Glutamatergic neuron (in vitro differentiated cells): ENCODE data around the gene OR7C2. TPM values are rescaled to one million over a fixed set of nuclear protein-coding genes. Genes with fewer than 3 reads are reported as not detected.

Source experiments
- DNase-seq: peaks from one replicate; pipeline ENCODE4 v3.0.0; 2022
- H3K27ac Mint-ChIP-seq: one replicate; pipeline ENCODE4 v1.8.0; 2020; ENCODE audit warnings: mild to moderate bottlenecking, mixed read lengths, inconsistent platforms; ENCODE audit not compliant: unreplicated experiment
- H3K27me3 Mint-ChIP-seq: one replicate; pipeline ENCODE4 v1.8.0; 2020; ENCODE audit warnings: mild to moderate bottlenecking, moderate library complexity, mixed read lengths, inconsistent platforms; ENCODE audit not compliant: unreplicated experiment
- H3K36me3 Mint-ChIP-seq: one replicate; pipeline ENCODE4 v1.8.0; 2020; ENCODE audit warnings: mild to moderate bottlenecking, mixed read lengths, inconsistent platforms; ENCODE audit not compliant: unreplicated experiment
- H3K4me1 Mint-ChIP-seq: one replicate; pipeline ENCODE4 v1.8.0; 2020; ENCODE audit warnings: mild to moderate bottlenecking, low read depth, mixed read lengths, inconsistent platforms; ENCODE audit not compliant: unreplicated experiment
- H3K4me3 Mint-ChIP-seq: one replicate; pipeline ENCODE4 v1.8.0; 2020; ENCODE audit warnings: mild to moderate bottlenecking, mixed read lengths, inconsistent platforms; ENCODE audit not compliant: unreplicated experiment
- H3K9me3 Mint-ChIP-seq: one replicate; pipeline ENCODE4 v1.8.0; 2020; ENCODE audit warnings: mild to moderate bottlenecking, moderate library complexity, mixed read lengths, inconsistent platforms; ENCODE audit not compliant: unreplicated experiment
- total RNA-seq: library from RNA; stranded (reverse); fragmentation: NEBNext Ultra II Directional; extraction: Animal tissue kit (Norgen Biotek cat#: 25700); gene quantifications from one replicate; pipeline ENCODE4 v1.2.1, GENCODE V29; 2021; ENCODE audit not compliant: unreplicated experiment
- TF ChIP-seq, protein P1 (sequence below): fragments of 200-600 bp; sonication (generic); IDR thresholded peaks from one replicate; pipeline ENCODE4 v1.5.0; 2021; ENCODE audit not compliant: partially characterized antibody, unreplicated experiment

The OR7C2 gene
- total RNA-seq, 1 donor from 2014 or later, result not detected

DNA sequence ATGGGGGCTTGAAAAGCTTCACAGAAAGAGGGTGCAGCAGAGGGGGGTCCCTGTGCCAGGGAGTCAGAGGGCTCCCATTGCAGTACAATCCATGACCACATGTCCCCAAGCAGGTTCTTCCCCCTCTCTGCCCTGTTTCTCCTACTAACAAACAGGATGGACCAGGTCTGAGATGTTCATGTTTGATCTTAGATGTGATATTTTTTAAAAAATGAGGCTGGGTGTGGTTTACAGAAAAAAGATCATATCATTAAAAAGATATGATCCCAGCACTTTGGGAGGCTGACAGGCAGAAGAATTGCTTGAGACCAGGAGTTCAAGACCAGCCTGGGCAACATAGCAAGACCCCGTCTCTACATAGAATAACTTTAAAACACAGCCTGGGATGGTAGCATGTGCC, 9.1 kb downstream of the OR7C2 start:
- no peaks in the 10 kb centered on the region for H3K36me3 Mint-ChIP-seq
- TF ChIP-seq, protein P1, sequence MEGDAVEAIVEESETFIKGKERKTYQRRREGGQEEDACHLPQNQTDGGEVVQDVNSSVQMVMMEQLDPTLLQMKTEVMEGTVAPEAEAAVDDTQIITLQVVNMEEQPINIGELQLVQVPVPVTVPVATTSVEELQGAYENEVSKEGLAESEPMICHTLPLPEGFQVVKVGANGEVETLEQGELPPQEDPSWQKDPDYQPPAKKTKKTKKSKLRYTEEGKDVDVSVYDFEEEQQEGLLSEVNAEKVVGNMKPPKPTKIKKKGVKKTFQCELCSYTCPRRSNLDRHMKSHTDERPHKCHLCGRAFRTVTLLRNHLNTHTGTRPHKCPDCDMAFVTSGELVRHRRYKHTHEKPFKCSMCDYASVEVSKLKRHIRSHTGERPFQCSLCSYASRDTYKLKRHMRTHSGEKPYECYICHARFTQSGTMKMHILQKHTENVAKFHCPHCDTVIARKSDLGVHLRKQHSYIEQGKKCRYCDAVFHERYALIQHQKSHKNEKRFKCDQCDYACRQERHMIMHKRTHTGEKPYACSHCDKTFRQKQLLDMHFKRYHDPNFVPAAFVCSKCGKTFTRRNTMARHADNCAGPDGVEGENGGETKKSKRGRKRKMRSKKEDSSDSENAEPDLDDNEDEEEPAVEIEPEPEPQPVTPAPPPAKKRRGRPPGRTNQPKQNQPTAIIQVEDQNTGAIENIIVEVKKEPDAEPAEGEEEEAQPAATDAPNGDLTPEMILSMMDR, result no peak
- H3K4me3 Mint-ChIP-seq, result no peak overlapping the region
- H3K27me3 Mint-ChIP-seq, result peaks cover 2% of the 10 kb centered on the region
- H3K27ac Mint-ChIP-seq, result no peak overlapping the region
- no peaks in the 10 kb centered on the region for H3K9me3 Mint-ChIP-seq
- H3K4me1 Mint-ChIP-seq, result no peaks in the 10 kb centered on the region
- DNase-seq, result no peak

- DNase-seq, result no peak
- no peaks in the 10 kb centered on the region for H3K4me1 Mint-ChIP-seq
- peaks cover 2% of the 10 kb centered on the region for H3K27me3 Mint-ChIP-seq
- H3K4me3 Mint-ChIP-seq, result no peak overlapping the region
- no peak overlapping the region for H3K27ac Mint-ChIP-seq
- TF ChIP-seq, protein P1, result no peak
- H3K9me3 Mint-ChIP-seq, result peaks cover 3% of the 10 kb centered on the region
- no peaks in the 10 kb centered on the region for H3K36me3 Mint-ChIP-seq
These were observed 11.5 kb downstream of the OR7C2 start for GRCh38 chr19:14952767-14953166.

- TF ChIP-seq, protein P1, result no peak
- Mint-ChIP-seq H3K27me3 (peaks cover 2% of the 10 kb centered on the region), H3K27ac (no peak overlapping the region), H3K4me3 (no peak overlapping the region), H3K9me3 (peaks cover 3% of the 10 kb centered on the region), H3K4me1 (no peaks in the 10 kb centered on the region), H3K36me3 (no peaks in the 10 kb centered on the region)
- DNase-seq, result no peak
These were observed 12.9 kb downstream of the OR7C2 start for GRCh38 chr19:14954071-14954655.

GRCh38 chr19:14957464-14957863, 16.2 kb downstream of the OR7C2 start:
- Mint-ChIP-seq H3K4me1 (no peaks in the 10 kb centered on the region), H3K4me3 (no peak overlapping the region), H3K27me3 (no peaks in the 10 kb centered on the region), H3K27ac (no peak overlapping the region), H3K9me3 (peaks cover 5% of the 10 kb centered on the region), H3K36me3 (peaks cover 8% of the 10 kb centered on the region)
- TF ChIP-seq, protein P1, result no peak
- no peak for DNase-seq

DNA sequence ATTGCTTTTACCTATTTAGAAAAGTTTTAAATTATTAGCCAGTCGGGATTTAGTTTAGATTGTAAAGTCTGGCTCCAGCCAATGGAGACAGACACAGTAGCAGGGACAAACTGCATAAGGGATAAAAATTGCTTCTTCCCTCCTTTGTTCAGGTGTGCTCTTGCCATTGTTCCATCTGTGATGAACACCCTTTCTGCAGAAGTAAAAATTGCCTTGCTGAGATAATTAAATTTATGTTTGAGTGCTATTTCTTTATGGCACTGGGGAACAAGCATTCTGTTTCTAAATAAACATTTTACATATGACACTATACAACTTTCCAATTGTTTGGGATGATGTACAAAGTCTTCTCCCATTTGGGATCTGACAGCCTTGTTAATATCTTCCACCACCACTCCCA, 18.0 kb downstream of the OR7C2 start:
- Mint-ChIP-seq H3K4me3 (no peak overlapping the region), H3K4me1 (no peaks in the 10 kb centered on the region), H3K27ac (no peak overlapping the region), H3K9me3 (peaks cover 5% of the 10 kb centered on the region), H3K36me3 (peaks cover 15% of the 10 kb centered on the region), H3K27me3 (no peaks in the 10 kb centered on the region)
- DNase-seq, result no peak
- TF ChIP-seq, protein P1, result no peak
